Islet of Langerhans (tissue), 1 donor: Measurements from ENCODE around the gene CCL11.

ENCODE experiments used
- FAIRE-seq: peaks from one replicate; lab custom pipeline; 2011; peaks lifted over from hg19 to GRCh38; lab: Jason Lieb, UNC

Gene CCL11

GRCh38 chr17:34285286-34285792 lies at the start of gene CCL11:
CCL11 (plus strand) TSS chr17:34285742; CDS start chr17:34285809, 67 bp downstream.
- FAIRE-seq: no peak

GRCh38 chr17:34236281-34236892 lies 49.2 kb upstream of the CCL11 start:
- no peak for FAIRE-seq

- FAIRE-seq: no peak
Observed at GRCh38 chr17:34237458-34237857, 48.1 kb upstream of the CCL11 start.

GRCh38 chr17:34241062-34241461 lies 44.5 kb upstream of the CCL11 start:
- FAIRE-seq: no peak

GRCh38 chr17:34242587-34243363 lies 42.8 kb upstream of the CCL11 start:
- no peak for FAIRE-seq

GRCh38 chr17:34243364-34244320 lies 41.9 kb upstream of the CCL11 start:
- FAIRE-seq: no peak

GRCh38 chr17:34245351-34245905 lies 40.1 kb upstream of the CCL11 start:
- no peak for FAIRE-seq

GRCh38 chr17:34246446-34246845 lies 39.1 kb upstream of the CCL11 start:
- FAIRE-seq: no peak

- no peak for FAIRE-seq
Observed at GRCh38 chr17:34246881-34247280, 38.7 kb upstream of the CCL11 start.

- no peak for FAIRE-seq
Observed at GRCh38 chr17:34248511-34249024, 37.0 kb upstream of the CCL11 start.

- FAIRE-seq: no peak
Observed at GRCh38 chr17:34249061-34249460, 36.5 kb upstream of the CCL11 start.

GRCh38 chr17:34249478-34249877 lies 36.1 kb upstream of the CCL11 start:
- no peak for FAIRE-seq

- no peak for FAIRE-seq
Observed at GRCh38 chr17:34251186-34251585, 34.4 kb upstream of the CCL11 start.

- no peak for FAIRE-seq
Observed at GRCh38 chr17:34252095-34252443, 33.5 kb upstream of the CCL11 start.

GRCh38 chr17:34252444-34253138 lies 33.0 kb upstream of the CCL11 start:
- FAIRE-seq: no peak

- FAIRE-seq: no peak
Observed at GRCh38 chr17:34253139-34253525, 32.4 kb upstream of the CCL11 start.

GRCh38 chr17:34254146-34254545 lies 31.4 kb upstream of the CCL11 start:
- FAIRE-seq: no peak

- no peak for FAIRE-seq
Observed at GRCh38 chr17:34254651-34255380, 30.7 kb upstream of the CCL11 start, which contains the start of gene CCL2. CCL2 (plus strand) TSS chr17:34255285; CDS start chr17:34255350, 65 bp downstream.

- FAIRE-seq: no peak
Observed at GRCh38 chr17:34255381-34255732, 30.2 kb upstream of the CCL11 start.

- FAIRE-seq: no peak
Observed at GRCh38 chr17:34255841-34256240, 29.7 kb upstream of the CCL11 start.
